Astrocyte (in vitro differentiated cells and primary cell): ENCODE results near the gene CYP1A2. TPM values are rescaled to one million over a fixed set of nuclear protein-coding genes. Genes with fewer than 3 reads are reported as not detected.

ENCODE experiments used
- DNase-seq: peaks from one replicate; pipeline ENCODE4 v3.0.0-alpha.2; 2010; ENCODE audit warnings: low read depth
- FAIRE-seq: peaks from 2 replicates; lab custom pipeline; 2011; peaks lifted over from hg19 to GRCh38; lab: Jason Lieb, UNC
- H2AFZ ChIP-seq: 2 replicates; pipeline ENCODE4 v1.6.0; 2012; ENCODE audit warnings: low read depth, low read length, inconsistent platforms
- H3K27ac ChIP-seq: 2 replicates; pipeline ENCODE4 v1.5.1; 2011; ENCODE audit warnings: low read depth, low read length, inconsistent platforms
- H3K27me3 ChIP-seq: 2 replicates; pipeline ENCODE4 v1.6.0; 2011; ENCODE audit warnings: low read length, inconsistent platforms; ENCODE audit not compliant: insufficient read depth
- H3K36me3 ChIP-seq: 2 replicates; pipeline ENCODE4 v1.5.1; 2011; ENCODE audit warnings: low read length, inconsistent platforms; ENCODE audit not compliant: insufficient read depth
- H3K4me1 ChIP-seq: 2 replicates; pipeline ENCODE4 v1.5.1; 2011; ENCODE audit warnings: low read length, inconsistent platforms; ENCODE audit not compliant: insufficient read depth
- H3K4me2 ChIP-seq: 2 replicates; pipeline ENCODE4 v1.6.0; 2012; ENCODE audit warnings: low read length, inconsistent platforms
- H3K4me3 ChIP-seq: 2 replicates; pipeline ENCODE4 v1.5.1; 2011; ENCODE audit warnings: low read depth, mild to moderate bottlenecking, low read length, inconsistent platforms; ENCODE audit not compliant: insufficient read depth
- H3K79me2 ChIP-seq: 2 replicates; pipeline ENCODE4 v1.6.0; 2012; ENCODE audit warnings: mild to moderate bottlenecking, low read length, inconsistent platforms; ENCODE audit not compliant: insufficient read depth
- H3K9ac ChIP-seq: 2 replicates; pipeline ENCODE4 v1.6.0; 2012; ENCODE audit warnings: mild to moderate bottlenecking, low read length, inconsistent platforms
- H3K9me3 ChIP-seq: 2 replicates; pipeline ENCODE4 v1.5.1; 2012; ENCODE audit warnings: low read depth, mild to moderate bottlenecking, low read length, inconsistent platforms; ENCODE audit not compliant: insufficient read depth
- H4K20me1 ChIP-seq: 2 replicates; pipeline ENCODE4 v1.6.0; 2012; ENCODE audit warnings: low read length, inconsistent platforms; ENCODE audit not compliant: insufficient read depth
- H3K27ac Mint-ChIP-seq: one replicate; pipeline ENCODE4 v1.8.0; 2021; ENCODE audit warnings: mild to moderate bottlenecking, mixed read lengths; ENCODE audit not compliant: unreplicated experiment
- H3K27me3 Mint-ChIP-seq: one replicate; pipeline ENCODE4 v1.8.0; 2021; ENCODE audit warnings: low read depth, mixed read lengths; ENCODE audit not compliant: unreplicated experiment
- H3K36me3 Mint-ChIP-seq: one replicate; pipeline ENCODE4 v1.8.0; 2021; ENCODE audit warnings: low read depth, mixed read lengths; ENCODE audit not compliant: unreplicated experiment
- H3K4me1 Mint-ChIP-seq: one replicate; pipeline ENCODE4 v1.8.0; 2021; ENCODE audit warnings: low read depth, mixed read lengths; ENCODE audit not compliant: unreplicated experiment
- H3K4me3 Mint-ChIP-seq: one replicate; pipeline ENCODE4 v1.8.0; 2021; ENCODE audit warnings: mild to moderate bottlenecking, moderate library complexity, mixed read lengths; ENCODE audit not compliant: unreplicated experiment
- H3K9me3 Mint-ChIP-seq: one replicate; pipeline ENCODE4 v1.8.0; 2021; ENCODE audit warnings: mild to moderate bottlenecking, mixed read lengths; ENCODE audit not compliant: unreplicated experiment
- CTCF ChIP-seq: IDR thresholded peaks from 2 replicates; pipeline ENCODE4 v1.5.1; 2011; ENCODE audit warnings: low read depth, mild to moderate bottlenecking, inconsistent platforms, low read length, moderate library complexity; ENCODE audit not compliant: insufficient read depth
- EZH2 ChIP-seq: IDR thresholded peaks from 2 replicates; pipeline ENCODE4 v1.6.1; 2012; ENCODE audit warnings: mild to moderate bottlenecking, low read length, inconsistent platforms; ENCODE audit not compliant: insufficient read depth
- total RNA-seq: library from RNA; stranded (reverse); gene quantifications from 2 replicates; pipeline ENCODE4 v1.2.1, GENCODE V29; 2021

Gene CYP1A2
- total RNA-seq, 1 donor from 2014 or later, result not detected

- Histone ChIP-seq H3K27ac (no peak overlapping the region), H3K36me3 (no peaks in the 10 kb centered on the region), H3K9me3 (no peaks in the 10 kb centered on the region), H3K4me2 (peak overlapping the region; percentile 69), H3K27me3 (no peaks in the 10 kb centered on the region), H2AFZ (no peak overlapping the region), H3K4me3 (no peak overlapping the region), H3K4me1 (peaks cover 63% of the 10 kb centered on the region), H4K20me1 (peaks cover 87% of the 10 kb centered on the region), H3K79me2 (peaks cover 88% of the 10 kb centered on the region), H3K9ac (no peak overlapping the region)
- TF ChIP-seq CTCF, result no peak
- no peak for TF ChIP-seq EZH2
- Mint-ChIP-seq H3K36me3 (peaks cover 3% of the 10 kb centered on the region), H3K27me3 (no peaks in the 10 kb centered on the region), H3K4me1 (peaks cover 34% of the 10 kb centered on the region), H3K9me3 (no peaks in the 10 kb centered on the region), H3K4me3 (no peak overlapping the region), H3K27ac (no peak overlapping the region)
- FAIRE-seq (no peak), DNase-seq (no peak)
Observed at GRCh38 chr15:74786551-74787165, 38.0 kb downstream of the CYP1A2 start.

GRCh38 chr15:74787251-74788041 is 38.8 kb downstream of the CYP1A2 start:
- Histone ChIP-seq H2AFZ (no peak overlapping the region), H3K9me3 (no peaks in the 10 kb centered on the region), H3K4me2 (peak overlapping the region; percentile 69), H3K9ac (peak overlapping the region; percentile 14), H3K4me3 (no peak overlapping the region), H3K27me3 (no peaks in the 10 kb centered on the region), H3K4me1 (peaks cover 70% of the 10 kb centered on the region), H4K20me1 (peaks cover 95% of the 10 kb centered on the region), H3K79me2 (peaks cover 95% of the 10 kb centered on the region), H3K27ac (peak overlapping the region; percentile 22), H3K36me3 (no peaks in the 10 kb centered on the region)
- Mint-ChIP-seq H3K36me3 (peaks cover 3% of the 10 kb centered on the region), H3K27ac (peak overlapping the region; percentile 84), H3K9me3 (no peaks in the 10 kb centered on the region), H3K4me3 (peak overlapping the region; percentile 46), H3K4me1 (peaks cover 41% of the 10 kb centered on the region), H3K27me3 (no peaks in the 10 kb centered on the region)
- TF ChIP-seq CTCF (peak; percentile 57), EZH2 (no peak)
- FAIRE-seq (no peak), DNase-seq (peak; percentile 65)
